Stimulated activated CD8-positive, alpha-beta memory T cell treated with anti-CD3 and anti-CD28 coated beads, Interleukin-4, amount 100 ng/mL, for 1 hour (primary cell): ENCODE data around the gene TFEC.

ENCODE experiments used
- DNase-seq, 2 donors: peaks; one replicate each; pipeline ENCODE4 v3.0.0-alpha.2; 2020; ENCODE audit warnings: low read depth in 2 of 2, low spot score in 1 of 2

Gene TFEC

DNA sequence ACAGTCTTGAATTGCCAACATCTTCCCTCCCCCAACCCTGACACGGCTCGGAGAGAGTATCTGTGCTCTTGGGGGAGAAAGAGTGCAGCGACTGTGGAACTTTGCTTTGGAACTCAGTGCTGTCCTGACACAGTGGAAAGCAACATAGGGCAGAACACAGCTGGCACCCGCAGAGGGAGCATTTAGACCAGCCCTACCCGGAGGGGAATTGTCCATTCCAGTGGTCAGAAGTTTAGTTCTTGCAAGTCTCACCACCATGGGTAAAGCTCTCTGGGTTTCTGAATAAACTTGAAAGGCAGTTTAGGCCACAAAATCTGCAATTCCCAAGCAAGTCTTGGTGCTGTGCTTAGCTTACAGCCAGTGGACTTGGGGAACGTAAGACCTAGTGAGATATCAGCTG lies 34.9 kb downstream of the TFEC start:
- DNase-seq: no peak

DNA sequence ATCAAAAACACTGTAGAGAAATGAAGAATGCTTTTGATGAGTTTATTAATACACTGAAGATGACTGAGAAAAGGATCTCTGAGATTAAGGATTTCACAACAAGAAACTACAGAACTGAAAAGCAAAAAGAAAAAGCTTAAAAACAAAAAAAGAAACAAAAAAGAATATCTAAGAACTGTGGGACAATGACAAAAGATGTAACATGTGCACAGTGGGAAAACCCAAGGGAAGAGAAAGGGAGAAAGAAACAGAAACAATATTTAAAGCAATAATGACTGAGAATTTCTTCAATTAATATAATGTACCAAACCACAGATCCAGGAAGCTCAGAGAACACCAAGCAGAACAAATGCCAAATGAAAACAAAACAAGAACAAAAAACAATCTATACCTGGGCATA lies 42.2 kb downstream of the TFEC start:
- DNase-seq: no peak

DNA sequence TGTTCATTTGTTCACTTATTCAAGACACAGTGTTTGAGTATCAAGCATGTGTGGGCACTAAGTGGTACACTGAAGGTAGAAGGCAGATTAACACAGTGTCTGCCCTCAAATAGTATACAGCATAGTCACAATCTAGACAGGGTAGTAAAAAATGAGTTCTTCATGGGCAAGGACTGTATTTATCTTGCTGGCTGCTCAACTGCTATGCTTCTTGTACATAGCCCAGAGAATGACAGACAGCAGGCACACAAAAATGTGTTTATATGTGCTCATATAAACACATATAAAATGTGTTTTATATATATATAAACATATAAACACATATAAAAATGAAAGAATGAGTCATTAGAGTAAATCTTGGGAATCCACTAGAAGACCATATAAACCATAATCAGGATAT lies 43.1 kb downstream of the TFEC start:
- no peak for DNase-seq

DNA sequence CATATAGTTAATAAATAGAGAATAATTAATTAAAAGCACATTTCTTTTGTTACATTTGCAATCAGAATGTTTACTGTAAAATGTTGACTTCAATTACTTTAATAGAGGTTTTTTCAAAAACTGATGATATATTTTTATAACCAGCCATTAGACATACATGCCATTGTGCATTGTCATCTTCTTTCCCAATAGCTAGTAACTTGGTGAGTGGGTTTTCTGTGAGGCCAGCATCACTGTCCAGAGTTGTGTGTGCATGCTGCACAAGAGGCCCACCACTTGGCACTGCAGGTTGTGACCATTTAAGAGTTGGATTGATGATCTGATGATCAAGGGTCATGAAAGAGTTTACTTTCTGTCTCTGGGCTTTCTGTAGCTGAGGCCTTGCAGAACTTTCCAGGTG lies 46.5 kb downstream of the TFEC start:
- no peak for DNase-seq

DNA sequence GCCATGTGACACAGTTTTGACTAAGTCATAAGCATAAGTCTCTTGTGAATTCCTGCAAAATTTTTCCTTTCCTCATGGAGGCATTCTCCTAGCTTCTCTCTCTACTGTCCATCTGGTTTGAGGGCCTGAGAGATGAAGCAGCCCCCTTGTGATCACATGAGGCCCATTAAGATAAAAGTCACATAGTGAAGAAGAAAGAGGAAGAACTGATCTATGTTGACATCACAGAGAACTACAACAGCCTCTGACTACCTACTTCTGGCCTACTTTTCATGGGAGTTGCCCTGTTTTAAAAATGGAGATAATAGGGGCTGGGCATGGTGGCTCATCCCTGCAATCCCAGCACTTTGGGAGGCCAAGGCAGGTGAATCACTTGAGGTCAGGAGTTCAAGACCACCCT lies 50.4 kb downstream of the TFEC start:
- no peak for DNase-seq

DNA sequence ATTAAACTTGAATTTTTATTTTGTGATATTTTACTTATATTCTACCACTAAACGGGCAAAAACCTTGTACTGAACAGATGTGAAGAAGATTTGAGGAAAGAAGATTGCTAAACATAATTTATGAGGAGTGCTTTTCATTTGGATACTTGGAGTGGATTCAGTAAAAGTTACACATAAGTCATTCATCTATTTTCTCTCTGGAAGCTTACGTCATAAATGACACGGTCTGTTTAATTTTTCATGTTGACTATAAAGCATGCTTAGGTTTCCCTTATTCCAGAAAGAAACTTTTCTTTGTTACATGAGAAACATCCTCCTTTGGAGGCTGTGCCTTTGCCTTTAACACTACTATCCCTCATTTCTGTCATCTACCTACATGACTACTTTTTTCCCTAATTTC lies 53.9 kb downstream of the TFEC start:
- DNase-seq: no peak

DNA sequence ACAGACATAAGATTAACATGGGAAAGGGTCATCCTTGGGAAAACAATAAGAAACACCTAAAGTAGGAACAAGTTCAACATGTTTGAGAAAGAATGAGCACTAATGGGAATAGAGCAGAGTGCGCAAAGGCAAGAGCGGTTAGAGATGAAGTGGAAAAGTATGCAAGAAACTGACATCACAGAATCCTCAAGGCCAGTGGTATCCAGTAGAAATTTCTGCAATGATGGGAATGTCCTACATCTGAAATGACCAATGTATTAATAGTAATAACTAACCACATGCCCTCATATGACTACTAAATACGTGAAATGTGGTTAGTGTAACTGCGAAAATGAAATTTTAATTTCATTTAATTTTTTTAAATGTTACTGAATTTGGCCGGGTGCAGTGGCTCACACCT lies 54.8 kb downstream of the TFEC start:
- no peak for DNase-seq

DNA sequence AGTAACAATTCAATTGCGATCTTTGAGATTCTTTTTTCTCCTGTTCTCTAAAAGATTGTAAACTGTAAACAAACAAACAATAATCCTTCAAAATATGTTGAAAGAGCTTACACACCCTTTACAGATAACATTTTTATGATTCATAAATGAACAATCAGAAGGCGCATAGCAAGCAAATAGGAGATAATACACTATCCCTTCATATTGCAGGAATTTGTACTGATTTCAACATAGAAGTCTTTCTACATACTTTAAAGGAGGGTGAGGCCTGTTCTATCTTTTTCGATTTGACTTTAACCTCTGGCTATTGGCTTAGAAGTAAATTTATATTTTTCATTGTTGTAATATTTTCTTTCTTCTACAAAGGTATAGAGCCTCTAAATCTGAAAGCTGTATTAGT lies 57.2 kb downstream of the TFEC start:
- DNase-seq: no peak

DNA sequence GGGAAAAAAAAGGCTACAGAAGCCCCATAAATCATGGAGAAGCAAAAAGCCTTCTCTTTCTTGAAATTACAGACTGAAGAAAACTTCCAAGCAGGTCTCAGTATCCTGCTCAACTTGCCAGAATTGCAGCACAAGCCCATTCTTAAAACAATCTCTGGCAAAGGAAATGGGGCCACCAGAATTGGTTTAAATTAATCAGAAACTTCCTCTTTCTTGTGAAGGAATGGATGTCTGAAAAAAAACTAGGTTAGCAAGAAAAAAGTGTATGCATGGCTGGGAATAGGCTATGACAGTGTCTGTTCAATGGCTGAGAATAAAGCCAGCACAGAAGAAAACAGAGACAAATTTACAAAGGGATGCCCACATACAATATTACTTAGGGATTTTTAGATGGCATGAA lies 59.1 kb downstream of the TFEC start:
- no peak for DNase-seq

DNA sequence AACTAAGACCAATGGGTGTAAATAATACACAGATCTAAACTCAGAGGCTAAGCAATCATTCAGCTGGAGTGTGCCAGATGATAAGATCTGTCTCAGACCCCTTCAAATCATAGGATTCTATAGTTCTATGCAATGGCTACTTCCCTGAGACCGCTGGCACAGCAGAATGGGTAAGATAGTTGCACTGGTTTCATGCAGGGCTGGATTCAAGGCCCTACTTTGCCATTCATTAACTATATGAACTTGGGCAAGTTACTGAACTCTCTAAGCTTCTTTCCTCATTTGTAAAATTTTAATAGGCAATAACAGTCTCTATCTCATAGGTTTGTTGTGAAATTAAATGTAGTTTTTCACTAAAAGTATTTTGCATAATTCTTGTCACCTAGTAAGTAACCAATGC lies 62.0 kb downstream of the TFEC start:
- no peak for DNase-seq

DNA sequence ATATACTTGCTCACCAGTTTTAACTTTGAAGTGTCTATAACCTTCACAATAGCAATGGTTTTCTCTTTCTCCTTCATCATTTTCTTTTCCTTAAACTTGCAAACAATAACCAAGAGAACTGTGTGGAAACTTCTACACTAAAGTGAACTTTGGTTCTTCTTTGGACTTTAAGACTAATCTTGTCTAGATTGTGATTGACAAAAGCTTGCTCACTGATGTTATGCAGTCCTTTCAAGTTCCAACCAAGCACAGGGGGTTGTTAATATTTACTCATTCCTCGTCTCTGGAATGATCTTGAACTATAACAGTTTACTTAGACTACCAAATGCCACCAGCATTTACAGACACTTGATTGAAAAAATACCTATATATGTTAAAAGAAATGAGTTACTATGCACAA lies 62.4 kb downstream of the TFEC start:
- no peak for DNase-seq

DNA sequence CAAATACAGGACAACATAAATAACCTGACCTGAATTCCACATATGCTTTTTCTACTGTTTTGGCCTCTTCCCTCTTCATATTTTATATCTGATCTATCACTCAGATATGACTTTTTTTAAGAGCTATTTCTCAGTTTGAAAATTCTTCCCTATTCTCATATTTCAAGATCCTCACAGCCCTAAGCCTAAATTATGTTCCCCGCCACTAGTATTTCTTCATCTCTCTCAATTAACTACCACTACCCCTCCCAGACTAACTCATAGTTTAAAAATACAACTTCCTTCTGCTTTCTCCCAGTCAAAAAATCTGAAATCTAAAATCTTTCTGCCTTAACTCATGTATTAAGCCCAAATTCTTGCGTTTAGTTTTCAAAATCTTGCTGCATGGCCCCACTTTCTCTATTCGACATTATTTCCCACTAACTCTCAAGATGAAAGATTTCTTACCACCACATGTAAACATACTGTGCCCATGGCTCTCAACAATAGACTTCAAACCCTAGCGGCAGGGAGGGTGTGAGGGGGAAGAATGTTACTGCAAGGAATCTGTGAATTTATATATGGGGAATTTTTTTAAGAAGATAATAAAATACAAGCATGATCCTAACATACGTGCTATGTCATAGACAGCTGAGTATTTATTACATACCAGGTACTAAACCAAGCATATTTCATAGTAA lies 64.6 kb downstream of the TFEC start:
- DNase-seq: no peak

DNA sequence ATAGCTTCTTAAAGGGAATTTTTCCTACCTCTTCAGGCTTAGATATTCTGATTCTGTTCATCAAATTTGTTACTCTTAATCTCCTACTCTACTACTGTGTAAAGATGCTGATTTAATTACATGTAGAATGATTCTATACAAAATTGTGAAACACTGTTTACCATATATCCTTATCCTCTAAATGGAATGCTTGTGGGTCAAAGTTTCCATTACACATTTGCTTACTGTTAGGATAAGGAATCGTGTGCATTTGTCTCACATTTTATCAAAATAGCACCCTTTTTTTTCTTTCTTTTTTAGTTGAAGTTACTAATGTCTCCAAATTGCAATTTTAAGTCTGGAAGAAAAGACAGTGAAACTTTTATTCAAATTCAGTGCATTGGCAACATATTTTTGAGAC lies 65.3 kb downstream of the TFEC start:
- DNase-seq: no peak

DNA sequence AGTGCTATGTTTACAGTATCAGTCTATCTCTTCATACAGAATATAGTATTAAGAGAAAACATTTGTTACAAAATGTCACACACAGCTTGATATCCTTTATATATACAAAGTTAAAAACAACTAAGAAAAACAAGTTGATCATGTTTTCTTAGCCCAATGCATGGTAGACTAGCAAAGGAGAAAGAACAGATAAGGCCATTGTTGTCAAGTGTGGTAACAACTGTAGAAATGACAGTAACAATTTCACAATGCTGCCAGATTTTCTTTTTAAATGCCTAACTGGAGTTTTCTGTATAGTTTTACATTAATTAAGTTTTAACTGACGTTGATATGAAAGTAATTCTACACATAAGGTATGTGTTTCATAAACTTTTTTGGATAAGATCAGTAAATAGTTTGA lies 65.8 kb downstream of the TFEC start:
- no peak for DNase-seq

DNA sequence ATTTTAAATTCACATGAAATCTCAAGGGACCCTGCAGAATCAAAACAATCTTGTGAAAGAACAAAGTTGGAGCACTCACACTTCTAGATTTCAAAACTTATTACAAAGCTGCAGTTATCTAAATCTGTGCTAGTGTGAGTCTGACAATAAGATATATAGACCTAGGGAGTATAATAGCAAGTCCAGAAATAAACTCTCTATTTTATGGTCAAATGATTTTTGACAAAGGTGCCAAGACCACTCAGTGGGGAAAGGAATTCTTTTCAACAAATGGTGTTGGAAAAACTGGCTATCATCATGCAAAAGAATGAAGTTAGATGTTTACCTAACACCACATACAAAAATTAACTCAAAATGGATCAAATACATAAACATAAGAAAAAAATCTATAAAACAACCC lies 68.2 kb downstream of the TFEC start:
- no peak for DNase-seq

DNA sequence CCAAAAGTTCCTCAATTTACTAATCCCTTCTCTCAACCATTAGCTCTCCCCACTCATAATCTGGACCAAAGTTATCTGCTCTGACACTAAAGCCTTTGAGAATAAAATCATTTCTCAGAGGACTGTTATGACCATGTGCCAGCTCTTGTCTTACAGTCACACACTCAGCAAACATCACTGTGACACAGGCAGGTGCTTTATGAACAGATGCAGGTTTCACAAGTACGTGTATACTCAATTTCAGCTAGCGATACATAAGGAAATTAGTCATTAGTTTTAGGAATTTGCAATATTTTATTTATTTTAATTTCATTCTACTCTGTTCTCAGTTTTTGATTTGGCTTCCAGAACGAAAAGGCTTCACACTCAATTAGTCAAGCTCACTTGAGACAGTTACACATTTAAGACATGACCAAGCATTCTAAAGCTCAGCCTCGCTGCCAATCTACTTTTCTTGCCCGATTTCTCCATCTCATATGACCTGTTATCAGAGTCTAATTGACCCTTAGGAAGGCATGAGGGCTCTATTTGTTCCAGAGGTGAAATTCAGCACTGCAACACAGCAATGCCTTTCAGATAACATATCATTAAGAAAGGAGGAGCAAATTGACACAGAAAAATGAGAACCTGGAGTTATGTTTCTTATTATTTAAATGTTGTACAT lies 76.8 kb downstream of the TFEC start:
- DNase-seq: no peak

DNA sequence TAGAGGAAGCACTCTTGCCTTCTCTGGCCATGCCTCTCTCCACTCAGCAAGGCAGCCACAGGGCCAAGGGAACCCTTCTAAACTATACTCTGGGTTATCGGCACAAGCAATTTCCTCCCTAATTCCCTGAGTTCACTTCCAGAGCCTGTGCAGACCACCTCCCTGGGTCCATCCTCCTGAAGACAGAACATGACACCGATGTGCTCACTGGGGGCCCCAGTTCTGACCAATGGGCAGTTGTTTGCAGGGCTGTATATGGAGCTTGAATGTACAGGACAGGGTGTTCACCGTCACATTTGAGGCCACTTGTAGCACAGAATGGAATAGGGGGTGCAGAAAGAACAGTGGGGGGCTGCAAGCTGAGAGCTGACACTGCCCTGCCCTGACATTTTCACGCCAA lies 77.7 kb downstream of the TFEC start:
- no peak for DNase-seq

DNA sequence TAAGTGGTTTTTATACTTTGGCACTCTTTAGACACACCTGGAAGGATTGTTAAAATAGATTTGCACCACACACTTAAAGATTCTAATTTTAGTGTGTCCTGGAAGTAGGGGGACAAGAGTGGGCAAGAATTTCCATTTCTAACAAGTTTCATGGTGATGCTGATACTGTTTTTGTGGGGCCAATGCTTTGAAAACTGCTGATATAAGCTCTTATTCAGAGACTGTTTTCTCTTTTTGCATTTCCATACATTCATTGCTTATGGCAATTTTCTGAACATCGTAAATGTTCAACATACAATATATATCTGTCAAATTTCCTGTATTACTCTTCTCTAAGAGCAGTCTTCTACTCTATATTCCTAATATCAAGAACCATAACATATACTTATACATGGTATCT lies 79.0 kb downstream of the TFEC start:
- DNase-seq: no peak

DNA sequence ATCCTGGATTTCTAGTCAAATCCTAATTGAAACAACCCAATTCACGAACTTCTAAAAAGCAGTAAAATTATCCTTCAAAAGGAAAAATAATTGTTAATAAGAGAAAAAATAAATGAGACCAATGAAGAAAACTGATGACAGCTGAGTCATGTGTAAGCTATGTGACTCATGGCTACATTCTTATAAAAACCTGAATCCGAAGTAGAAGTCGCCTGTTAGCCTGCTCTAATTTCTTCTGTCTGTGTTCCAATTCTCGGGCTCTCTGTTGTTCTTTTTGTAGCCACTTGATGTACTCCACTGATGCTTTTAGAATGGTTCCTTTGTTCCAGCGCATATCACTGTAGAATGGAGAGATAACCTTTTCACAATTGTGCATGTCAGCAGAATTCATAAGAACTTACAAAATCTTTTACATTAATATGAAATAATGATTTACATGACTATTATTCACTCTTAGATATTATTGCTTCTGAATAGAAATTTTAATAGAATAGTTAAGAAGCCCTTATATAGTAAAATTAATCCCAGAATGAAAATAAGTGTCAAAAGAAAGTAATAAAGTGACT lies 88.8 kb downstream of the TFEC start:
- no peak for DNase-seq

DNA sequence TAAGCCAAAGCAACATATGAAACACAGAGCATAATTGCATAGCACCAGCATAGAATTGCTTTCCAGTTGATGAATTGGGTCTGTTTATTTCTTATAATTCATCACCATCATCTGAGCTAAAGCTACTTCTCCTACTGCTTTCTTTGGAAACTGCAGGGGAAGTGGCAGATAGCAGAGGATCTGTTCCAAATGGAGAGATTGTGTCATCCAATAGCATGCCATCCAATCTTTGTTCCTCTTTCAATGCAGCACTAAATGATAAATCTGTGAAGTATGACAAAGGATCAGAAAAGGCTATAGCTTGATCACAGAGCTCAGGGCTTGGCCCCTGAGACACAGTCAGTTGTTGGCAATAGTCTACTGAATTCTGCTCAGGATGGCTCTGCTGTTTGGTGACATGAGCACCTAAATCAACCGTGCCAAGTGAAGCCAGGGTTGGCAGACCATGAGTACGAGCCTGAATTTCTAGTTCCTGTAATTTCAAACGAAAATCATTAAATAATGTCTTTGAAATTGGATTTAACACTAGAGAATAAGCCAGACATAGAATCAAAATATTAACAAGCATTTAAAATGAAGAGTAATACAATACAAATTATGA lies 90.0 kb downstream of the TFEC start:
- no peak for DNase-seq

DNA sequence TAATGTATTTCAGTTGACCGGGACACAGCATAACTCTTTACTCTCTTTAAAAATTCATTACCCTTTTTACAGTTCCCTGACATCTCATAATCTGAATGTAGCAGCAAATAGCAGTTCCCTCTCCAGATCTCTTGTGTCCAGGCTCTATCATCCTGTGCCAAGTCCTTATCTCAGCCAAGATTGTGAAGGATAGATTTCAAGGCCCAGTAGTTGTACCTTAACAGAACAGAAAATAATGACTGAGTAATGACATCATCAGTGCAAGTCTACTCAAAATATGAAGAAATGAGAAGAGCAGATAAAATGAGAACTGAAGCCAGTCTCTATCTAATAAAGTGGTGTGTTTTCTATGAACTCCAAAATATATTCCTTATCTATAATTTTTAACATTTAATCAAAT lies 92.6 kb downstream of the TFEC start:
- no peak for DNase-seq

DNA sequence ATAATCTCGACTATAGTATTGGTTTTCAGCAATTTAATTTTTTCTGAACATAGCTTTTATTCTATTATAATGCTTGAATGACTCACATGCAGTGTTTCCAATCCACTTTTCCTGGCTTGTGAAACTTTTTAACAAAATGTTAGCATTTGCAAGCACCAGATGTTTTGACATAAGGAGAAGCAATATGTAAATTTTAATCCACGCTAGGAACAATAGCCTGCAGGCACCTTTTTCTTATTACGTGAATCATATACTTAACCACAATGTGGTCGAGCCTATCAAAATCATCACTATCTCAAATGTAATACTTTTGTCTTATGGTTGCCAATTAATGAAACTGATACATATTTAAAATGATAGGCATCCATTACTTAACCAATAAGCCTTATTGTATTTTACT lies 97.1 kb downstream of the TFEC start:
- DNase-seq: no peak

DNA sequence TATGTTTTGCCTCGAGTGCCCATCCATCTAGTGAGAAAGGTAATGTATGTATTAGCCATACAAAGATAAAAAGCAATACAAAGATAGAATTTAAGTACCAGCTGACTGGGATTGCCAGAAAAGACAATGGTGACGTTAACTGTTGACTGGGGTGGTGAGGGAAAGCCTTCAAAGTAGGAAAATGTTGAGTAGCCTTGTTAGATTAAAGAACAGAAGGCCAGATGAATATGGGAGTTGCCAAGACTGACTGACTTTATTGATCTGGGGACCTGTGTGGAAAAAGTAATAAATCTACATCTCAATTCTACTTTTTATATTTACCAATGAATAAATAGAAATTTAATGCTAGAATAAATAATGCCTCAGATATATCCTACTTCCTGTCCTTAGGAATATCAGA lies 97.7 kb downstream of the TFEC start:
- no peak for DNase-seq
